HFF-Myc (cell line): Measurements from ENCODE around the gene SLC12A3.

Experiments used
- DNase-seq: peaks from one replicate; pipeline ENCODE4 v3.0.0-alpha.2; 2011; ENCODE audit warnings: low read depth; ENCODE audit errors: extremely low read depth
- H3K4me3 ChIP-seq: replicated peaks from 2 replicates; pipeline ENCODE4 v1.5.1; 2011; ENCODE audit warnings: low read depth, mild to moderate bottlenecking, control low read depth, low read length
- CTCF ChIP-seq: IDR thresholded peaks from 2 replicates; pipeline ENCODE4 v1.5.1; 2012; ENCODE audit warnings: mild to moderate bottlenecking, low read depth, low read length, control low read depth; ENCODE audit errors: missing control alignments

The SLC12A3 gene

GRCh38 chr16:56888806-56889205, 23.8 kb downstream of the SLC12A3 start:
- TF ChIP-seq CTCF: no peak
- no peak overlapping the region for H3K4me3 ChIP-seq
- DNase-seq: no peak

DNA sequence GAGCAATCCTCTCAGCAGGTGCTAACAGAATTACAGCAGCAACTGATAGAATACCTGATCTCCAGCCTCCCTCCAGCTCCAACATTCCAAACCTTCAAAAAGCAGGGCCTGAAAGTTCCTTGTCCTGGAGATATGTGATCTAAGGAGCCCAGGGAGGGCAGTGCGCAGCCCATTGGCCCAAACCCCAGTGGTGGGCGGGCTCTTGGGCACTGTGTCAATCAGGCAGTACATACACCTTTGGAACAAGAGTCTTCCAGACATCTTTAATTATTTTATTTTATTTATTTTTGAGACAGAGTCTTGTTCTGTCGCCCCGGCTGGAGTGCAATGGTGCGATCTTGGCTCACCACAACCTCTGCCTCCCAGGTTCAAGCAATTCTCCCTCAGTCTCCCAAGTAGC, 24.2 kb downstream of the SLC12A3 start:
- no peak for TF ChIP-seq CTCF
- no peak for DNase-seq
- H3K4me3 ChIP-seq: no peak overlapping the region

- no peak for TF ChIP-seq CTCF
- DNase-seq: no peak
- H3K4me3 ChIP-seq: no peak overlapping the region
Measured at GRCh38 chr16:56891685-56892084, 26.7 kb downstream of the SLC12A3 start.

DNA sequence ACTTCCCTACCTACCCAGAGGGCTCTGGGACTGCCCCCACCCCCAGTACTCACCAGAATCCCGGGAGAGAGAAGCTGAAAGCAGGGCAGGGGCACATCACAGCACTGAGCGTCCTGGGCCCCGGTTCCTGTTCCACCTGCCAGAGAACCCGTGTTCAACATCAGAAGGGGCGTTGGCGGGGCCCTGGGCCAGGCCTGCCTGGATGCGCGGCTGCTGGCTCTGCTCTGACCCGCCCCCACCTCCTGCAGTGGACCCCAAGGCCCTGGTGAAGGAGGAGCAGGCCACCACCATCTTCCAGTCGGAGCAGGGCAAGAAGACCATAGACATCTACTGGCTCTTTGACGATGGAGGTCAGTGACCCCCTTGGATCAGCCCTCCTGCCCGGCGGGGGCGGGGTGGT, 27.7 kb downstream of the SLC12A3 start:
- TF ChIP-seq CTCF: no peak
- H3K4me3 ChIP-seq: no peak overlapping the region
- DNase-seq: no peak

DNA sequence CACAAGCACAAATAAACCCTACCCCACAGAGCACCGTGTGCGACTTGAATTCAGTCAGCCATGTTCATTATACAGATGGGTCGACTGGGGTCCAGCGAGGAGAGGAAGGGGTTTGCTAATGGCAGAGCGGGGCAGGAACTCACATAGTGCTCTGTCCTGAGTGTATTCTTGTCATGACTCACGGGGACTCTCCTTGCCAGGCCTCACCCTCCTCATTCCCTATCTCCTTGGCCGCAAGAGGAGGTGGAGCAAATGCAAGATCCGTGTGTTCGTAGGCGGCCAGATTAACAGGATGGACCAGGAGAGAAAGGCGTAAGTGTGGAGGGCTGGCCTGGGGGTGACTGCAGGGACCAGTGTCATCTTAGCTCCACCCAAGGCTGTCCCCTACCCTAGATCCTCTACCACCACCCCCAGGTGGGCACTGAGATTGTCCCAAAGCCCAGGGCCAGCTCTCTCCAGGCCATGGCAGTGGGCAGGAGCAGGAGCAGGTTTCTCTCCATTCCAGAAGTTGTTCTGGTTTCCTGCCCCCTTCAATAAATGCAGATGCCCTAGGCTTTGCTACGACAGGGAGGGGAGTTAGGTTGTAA, 29.4 kb downstream of the SLC12A3 start:
- H3K4me3 ChIP-seq: no peak overlapping the region
- no peak for DNase-seq
- TF ChIP-seq CTCF: no peak

GRCh38 chr16:56895813-56896212, 30.8 kb downstream of the SLC12A3 start:
- no peak overlapping the region for H3K4me3 ChIP-seq
- no peak for TF ChIP-seq CTCF
- no peak for DNase-seq

GRCh38 chr16:56896244-56896643, 31.2 kb downstream of the SLC12A3 start:
- no peak for DNase-seq
- no peak for TF ChIP-seq CTCF
- no peak overlapping the region for H3K4me3 ChIP-seq
